ENCODE measurements around the gene PACRGL. TPM values are rescaled to one million over a fixed set of nuclear protein-coding genes. Genes with fewer than 3 reads are reported as not detected.

Gene PACRGL
- total RNA-seq, 4 donors from 2014 or later = 10.8 to 28.6 (median 13.7) TPM

- WGBS, 2 donors = 25 to 26% methylated on average over 6 of the region's 6 CpGs
- Histone ChIP-seq H3K9me3 (no peaks in the 10 kb centered on the region), H3K27me3 (no peaks in the 10 kb centered on the region), H3K4me3 (no peak overlapping the region), H3K36me3 (no peaks in the 10 kb centered on the region), H3K27ac (no peak overlapping the region), H3K4me1 (no peaks in the 10 kb centered on the region)
- DNase-seq = no peak
- intact Hi-C loops (cut with DNase I) = loop anchor here (10.0 kb wide), 2 partner anchors 260 to 1990 kb away; no protein-coding TSS in a partner anchor
- TF ChIP-seq CTCF (IDR thresholded peaks at IDR 0.05) (peak; percentile 9 to 66 (median 46)), POLR2A (IDR thresholded peaks at IDR 0.05) (no peak)
Measured at GRCh38 chr4:20684852-20685763, 15.2 kb upstream of the PACRGL start.

DNA sequence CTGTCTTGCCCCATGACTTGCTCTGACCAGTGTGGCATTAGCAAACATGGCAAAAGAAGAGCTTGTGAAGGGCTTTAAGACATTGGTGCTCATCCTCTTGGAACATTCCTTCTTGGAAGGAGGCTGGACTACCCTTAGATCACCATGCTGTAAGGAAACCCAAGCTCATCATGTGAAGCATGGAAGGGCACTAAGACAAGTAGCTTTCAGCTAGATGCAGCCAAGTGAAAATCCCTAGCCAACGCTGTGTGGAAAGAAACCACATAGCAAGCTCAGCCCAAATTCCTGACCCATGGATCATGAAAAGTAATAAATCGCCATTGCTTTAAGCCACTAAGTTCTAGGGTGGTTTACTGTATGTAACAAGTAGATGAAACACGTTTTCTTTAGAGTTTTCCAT, 12.4 kb upstream of the PACRGL start:
- no peak for TF ChIP-seq POLR2A (IDR thresholded peaks at IDR 0.05)
- intact Hi-C loops (cut with DNase I) = loop anchor here (10.0 kb wide), 2 partner anchors 263 to 1993 kb away; no protein-coding TSS in a partner anchor
- Histone ChIP-seq H3K4me1 (no peaks in the 10 kb centered on the region), H3K27ac (no peak overlapping the region), H3K27me3 (no peaks in the 10 kb centered on the region), H3K36me3 (no peaks in the 10 kb centered on the region), H3K4me3 (no peak overlapping the region), H3K9me3 (no peaks in the 10 kb centered on the region)
- DNase-seq = no peak
- 42 to 51% methylated on average over 3 of the region's 3 CpGs for WGBS, 2 donors

- H3K4me1 ChIP-seq = peaks cover 14 to 22% (median 14%) of the 10 kb centered on the region in 3 donors
- intact Hi-C loops (cut with DNase I) = no loop called here
- H3K36me3 ChIP-seq = no peaks in the 10 kb centered on the region
- TF ChIP-seq POLR2A (IDR thresholded peaks at IDR 0.05) (no peak), CTCF (IDR thresholded peaks at IDR 0.05) (no peak)
- no peaks in the 10 kb centered on the region for H3K9me3 ChIP-seq
- no peaks in the 10 kb centered on the region for H3K27me3 ChIP-seq
- no peak for DNase-seq
- 78 to 88% methylated on average over 1 of the region's 1 CpG for WGBS, 2 donors
- no peak overlapping the region for H3K4me3 ChIP-seq
- H3K27ac ChIP-seq = no peak overlapping the region
Measured at GRCh38 chr4:20696815-20697214, 3.4 kb upstream of the PACRGL start.

- H3K36me3 ChIP-seq = no peaks in the 10 kb centered on the region
- no peak for DNase-seq
Measured at GRCh38 chr4:20698382-20698781, 1.9 kb upstream of the PACRGL start.

GRCh38 chr4:20698820-20699219, 1.4 kb upstream of the PACRGL start:
- peaks cover 14 to 30% (median 14%) of the 10 kb centered on the region in 3 donors for H3K4me1 ChIP-seq
- WGBS, 2 donors = 67 to 77% methylated on average over 4 of the region's 4 CpGs
- no peak overlapping the region for H3K27ac ChIP-seq
- TF ChIP-seq POLR2A (IDR thresholded peaks at IDR 0.05) (no peak), CTCF (IDR thresholded peaks at IDR 0.05) (no peak)
- no peaks in the 10 kb centered on the region for H3K27me3 ChIP-seq
- no peaks in the 10 kb centered on the region for H3K9me3 ChIP-seq
- no peak for DNase-seq
- H3K36me3 ChIP-seq = no peaks in the 10 kb centered on the region
- intact Hi-C loops (cut with DNase I) = no loop called here
- no peak overlapping the region for H3K4me3 ChIP-seq

More at GRCh38 chr4:20698382-20698781, 1.9 kb upstream of the PACRGL start:
- Histone ChIP-seq H3K27ac (no peak overlapping the region), H3K4me1 (peaks cover 14 to 30% (median 14%) of the 10 kb centered on the region in 3 donors), H3K9me3 (no peaks in the 10 kb centered on the region), H3K4me3 (no peak overlapping the region), H3K27me3 (no peaks in the 10 kb centered on the region)
- intact Hi-C loops (cut with DNase I) = no loop called here
- TF ChIP-seq POLR2A (IDR thresholded peaks at IDR 0.05) (no peak), CTCF (IDR thresholded peaks at IDR 0.05) (no peak)
- 88 to 90% methylated on average over 4 of the region's 4 CpGs for WGBS, 2 donors
